GM19328 (cell line): ENCODE measurements around the gene TCERG1L.

Experiments
- ATAC-seq: cut with Tn5 transposase; IDR thresholded peaks from one replicate; pipeline ENCODE4 v1.9.1; 2021; ENCODE audit warnings: mild to moderate bottlenecking, moderate library complexity; ENCODE audit not compliant: unreplicated experiment

TCERG1L gene

DNA sequence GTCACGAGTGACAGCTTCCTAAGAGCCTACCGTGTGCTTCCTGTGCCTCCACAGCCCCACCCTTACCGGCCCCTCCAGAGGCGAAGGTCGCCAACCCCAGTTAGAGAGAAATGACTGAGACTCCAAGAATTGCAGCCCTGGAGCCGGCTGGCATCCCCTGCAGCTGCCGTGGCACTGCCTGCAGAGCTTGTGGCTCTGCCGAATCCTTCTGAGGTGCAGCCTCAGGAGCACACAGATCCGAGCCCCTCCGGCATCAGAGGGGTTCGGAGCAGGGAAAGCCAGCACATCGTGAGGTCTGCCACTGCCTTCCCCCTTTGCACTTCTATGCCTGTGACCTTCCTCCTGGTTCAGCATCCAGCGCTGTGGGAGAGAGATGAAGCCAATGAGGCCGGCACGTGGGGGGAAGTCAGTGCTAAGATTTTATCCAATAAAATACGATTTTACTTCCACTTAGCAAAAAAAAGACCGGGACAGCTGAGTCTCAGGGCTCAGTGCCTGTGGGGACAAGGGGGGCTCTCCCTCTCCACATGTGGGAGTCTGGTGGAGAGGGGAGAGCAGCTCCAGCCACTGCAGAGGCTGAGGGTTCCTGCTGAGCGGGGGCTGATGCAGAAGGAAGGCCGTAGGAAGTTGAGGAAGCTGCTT lies 80.1 kb downstream of the TCERG1L start:
- no peak for ATAC-seq

DNA sequence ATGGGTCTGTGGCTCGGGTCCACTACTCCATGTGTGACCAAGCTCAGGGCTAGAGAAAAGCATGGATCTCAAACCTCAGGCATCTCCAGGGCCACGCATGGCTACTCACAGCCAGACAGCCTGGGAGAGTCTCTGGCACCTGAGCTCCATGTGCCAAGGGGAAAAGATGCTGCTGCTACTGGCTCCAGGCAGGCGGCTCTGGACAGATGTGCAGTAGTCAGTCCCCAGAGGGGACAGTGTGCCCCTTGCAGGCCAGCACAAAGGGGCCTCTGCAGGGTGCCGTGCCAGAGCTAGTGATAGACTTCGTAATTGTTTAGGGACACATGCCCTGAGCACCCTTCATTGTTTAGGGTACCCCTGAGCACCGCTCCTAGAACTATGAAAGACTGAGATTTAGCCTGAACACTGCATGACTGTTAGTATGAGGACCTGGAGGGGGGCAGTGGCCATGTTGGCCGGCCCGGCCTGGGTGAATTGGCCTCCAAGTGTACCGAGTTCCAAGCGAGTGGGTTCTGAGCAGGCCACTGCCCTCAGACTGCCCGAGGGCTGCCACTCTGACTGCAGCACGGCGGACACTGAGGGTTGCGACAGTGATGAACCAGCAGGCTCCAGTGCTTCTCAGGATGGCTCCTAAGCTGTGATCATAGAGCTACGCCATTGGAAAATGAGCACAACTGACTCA lies 80.7 kb downstream of the TCERG1L start:
- ATAC-seq = no peak

DNA sequence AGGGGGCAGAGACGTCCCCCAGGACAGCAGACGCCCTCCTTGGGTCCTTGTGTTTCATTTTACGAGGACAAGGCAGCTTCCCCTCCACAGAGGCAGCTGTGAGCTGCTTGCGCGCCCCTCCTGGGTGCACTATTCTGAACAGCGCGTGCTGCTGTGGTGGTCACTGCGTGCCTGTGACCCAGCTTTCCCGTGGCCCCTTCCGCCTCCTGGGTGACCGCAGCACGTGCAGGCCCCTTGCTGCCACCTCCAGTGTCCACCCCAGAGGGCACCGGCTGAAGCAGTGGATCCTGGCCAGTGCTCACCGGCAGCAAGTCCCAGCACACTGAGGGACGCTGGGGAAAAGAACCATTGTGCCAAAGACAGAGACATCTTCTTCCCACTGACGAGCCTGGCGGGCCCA lies 81.4 kb downstream of the TCERG1L start:
- ATAC-seq = no peak

DNA sequence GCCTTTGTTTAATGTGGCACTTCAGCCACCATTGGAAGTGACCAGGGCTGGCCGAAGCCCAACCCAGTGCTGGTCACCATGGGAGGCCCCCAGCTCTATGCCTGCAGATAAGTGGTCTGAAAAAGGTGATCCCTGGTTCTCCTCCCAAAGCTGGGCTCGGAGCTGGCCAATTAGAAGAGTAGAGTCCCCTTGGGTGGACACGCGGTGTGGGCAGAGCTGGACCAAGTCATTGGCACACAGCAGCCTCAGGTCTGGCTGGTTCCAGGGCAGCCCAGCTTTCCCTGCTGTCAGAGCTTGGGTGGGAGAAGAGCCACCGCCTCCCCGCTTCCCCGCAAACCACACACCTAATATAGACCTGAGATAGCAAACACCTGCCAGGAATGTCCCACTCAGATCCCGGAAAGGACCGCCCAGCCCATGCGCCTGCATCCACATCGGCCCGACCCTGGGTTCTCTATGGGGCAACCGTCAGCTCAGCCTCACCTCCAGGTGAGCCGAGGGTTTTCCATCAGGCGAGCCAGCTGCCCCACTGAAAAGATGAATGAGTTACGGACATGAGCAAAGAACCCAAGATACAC lies 84.3 kb downstream of the TCERG1L start:
- no peak for ATAC-seq

GRCh38 chr10:131226446-131227162 lies 84.9 kb downstream of the TCERG1L start:
- no peak for ATAC-seq

- ATAC-seq = no peak
Measured at GRCh38 chr10:131224106-131224505, 87.4 kb downstream of the TCERG1L start.

- ATAC-seq = no peak
Measured at GRCh38 chr10:131223422-131223821, 88.1 kb downstream of the TCERG1L start.

- no peak for ATAC-seq
Measured at GRCh38 chr10:131222986-131223385, 88.5 kb downstream of the TCERG1L start.

DNA sequence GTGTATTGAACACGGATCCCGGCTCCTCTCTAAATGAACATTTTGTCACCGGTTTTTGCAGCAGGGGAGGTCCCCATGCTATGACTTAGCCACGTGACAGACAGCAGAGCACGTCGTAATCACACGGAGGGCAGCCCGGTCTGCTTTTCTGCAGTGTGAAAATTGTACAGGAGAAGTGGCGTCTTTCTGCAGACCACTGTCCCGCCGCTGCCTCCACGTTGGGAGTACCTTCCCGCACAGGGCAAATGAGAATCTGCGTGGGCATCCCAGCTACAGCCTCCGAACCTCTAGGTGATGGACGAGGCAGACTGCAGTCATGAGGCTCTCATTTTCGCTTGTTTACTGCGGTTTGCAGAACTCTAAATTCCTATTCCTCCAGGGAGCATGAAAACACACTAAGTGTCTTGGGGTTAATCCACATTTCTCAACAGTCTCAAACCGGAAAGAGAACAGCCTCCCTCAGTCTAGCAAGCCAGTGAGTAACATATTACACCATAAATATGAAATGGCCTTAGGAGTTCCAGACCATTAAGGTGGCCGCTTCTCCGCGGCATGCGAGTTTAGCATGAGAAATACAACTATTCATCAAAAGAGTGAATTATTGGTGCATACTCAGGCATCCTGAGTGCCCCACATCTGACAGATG lies 89.8 kb downstream of the TCERG1L start:
- no peak for ATAC-seq

DNA sequence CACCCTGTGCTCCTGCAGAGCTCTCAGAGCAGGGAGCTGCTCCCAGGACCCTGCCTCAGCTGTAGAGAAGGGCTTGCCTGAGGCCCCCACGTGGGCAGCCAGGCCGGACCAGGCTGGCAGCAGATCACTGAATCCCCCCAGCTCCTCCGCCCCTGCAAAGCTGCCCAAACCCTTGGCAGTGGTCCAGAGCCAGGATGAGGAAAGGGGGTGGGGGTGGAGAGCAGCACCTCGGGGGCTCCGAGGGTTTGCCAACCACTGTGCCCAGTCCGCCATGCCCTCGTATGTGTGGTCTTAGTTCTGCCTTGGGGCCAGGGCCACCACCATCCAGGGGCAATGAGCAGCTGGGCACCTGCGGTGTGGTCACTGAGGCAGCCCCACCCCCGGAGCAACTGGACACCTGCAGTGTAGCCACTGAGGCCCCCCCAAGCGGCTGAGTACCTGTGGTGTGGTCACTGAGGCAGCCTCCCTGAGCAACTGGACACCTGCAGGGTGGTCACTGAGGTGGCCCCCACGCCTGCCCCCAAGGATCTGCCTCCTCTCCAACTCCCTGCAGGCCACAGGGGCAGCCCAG lies 90.8 kb downstream of the TCERG1L start:
- no peak for ATAC-seq

- ATAC-seq = no peak
Measured at GRCh38 chr10:131219955-131220489, 91.5 kb downstream of the TCERG1L start.

- no peak for ATAC-seq
Measured at GRCh38 chr10:131219584-131219886, 92.0 kb downstream of the TCERG1L start.

- ATAC-seq = no peak
Measured at GRCh38 chr10:131218811-131219583, 92.5 kb downstream of the TCERG1L start.

GRCh38 chr10:131216681-131217230 lies 94.8 kb downstream of the TCERG1L start:
- ATAC-seq = no peak

DNA sequence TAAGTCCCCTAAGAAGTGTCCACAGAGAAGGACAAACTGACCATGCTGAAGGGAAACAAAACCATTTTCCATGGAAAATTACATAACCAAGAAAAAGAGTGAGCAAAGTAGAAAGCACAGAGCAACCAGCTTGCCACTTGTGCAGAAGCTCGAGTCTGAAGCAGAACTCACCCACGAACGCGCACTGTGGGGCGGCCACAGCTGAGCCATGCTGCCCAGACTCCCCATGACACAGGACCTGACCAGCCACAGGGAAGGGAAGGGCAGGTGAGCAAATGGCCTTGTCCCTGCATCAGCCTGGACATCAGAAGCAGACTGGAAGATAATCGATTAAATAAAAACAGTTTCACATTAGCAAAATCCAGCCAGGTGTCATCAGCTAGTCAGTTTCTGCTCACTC lies 95.7 kb downstream of the TCERG1L start:
- no peak for ATAC-seq

DNA sequence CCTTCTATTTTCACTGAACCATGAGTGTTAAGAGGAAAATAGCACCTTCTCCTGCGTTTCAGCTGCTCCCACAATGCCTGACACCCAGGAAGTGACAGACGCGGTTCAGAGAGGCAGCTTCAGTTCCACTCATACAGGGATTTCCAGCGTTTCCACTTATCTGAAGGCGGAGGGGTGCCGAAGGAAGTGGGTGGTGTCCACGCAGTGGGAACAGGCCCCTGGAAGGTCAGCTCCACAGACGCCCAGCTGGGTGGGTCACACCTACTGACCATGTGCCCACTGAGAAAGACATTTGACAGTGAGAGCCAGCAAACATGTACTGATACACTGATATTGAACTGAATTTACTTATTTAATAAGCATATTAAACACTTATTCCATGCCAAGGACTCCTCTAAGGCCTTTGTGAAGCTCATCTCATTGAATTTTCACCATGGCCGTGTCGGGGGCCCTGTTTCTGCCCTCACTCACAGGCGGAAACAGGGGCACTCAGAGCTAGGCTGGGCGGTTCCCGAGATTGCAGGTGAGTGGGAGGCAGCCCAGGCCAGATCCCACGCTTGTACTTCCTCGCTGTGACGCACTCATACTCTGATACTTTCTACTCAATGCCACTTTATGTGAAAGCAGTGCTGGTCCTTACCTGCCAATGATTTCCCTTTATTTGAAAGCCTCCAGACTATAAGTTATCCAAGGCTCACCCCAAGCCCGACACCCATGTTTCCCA lies 96.8 kb downstream of the TCERG1L start:
- no peak for ATAC-seq

DNA sequence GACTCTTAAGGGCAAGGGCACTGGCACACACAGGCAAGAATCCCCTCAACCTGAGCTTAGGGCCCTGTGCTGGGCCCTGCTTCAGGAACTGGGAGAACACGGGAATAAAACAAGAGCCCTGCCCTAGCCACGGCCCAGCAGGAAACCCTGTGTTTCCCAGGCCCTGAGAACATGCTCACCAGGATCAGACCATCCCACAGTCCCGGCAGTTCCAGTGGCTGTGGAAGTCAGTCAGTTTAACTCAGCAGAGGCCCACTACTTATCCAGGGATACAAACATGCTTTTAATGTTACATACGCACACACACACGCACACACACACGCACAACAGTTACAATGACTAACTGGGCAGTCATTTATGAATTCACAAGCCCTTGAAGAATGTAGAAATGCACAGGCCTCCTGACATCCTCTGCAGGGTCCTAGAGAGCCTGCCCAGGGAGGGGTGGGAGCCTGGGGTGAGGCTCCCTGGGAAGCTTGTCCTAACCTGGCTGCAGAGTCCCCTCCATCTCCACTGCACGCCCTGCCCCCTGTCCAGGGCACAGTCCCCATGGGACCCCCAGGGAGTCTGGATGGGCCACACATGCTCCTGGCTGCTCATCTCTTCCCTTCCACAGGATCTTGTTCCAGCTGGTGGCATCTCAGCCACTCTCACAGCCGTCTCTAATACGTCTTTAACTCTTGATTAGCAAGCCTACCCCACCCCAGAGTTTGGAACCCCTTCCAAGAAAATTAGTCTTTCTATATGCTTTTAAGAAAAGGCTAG lies 97.6 kb downstream of the TCERG1L start:
- ATAC-seq = no peak

DNA sequence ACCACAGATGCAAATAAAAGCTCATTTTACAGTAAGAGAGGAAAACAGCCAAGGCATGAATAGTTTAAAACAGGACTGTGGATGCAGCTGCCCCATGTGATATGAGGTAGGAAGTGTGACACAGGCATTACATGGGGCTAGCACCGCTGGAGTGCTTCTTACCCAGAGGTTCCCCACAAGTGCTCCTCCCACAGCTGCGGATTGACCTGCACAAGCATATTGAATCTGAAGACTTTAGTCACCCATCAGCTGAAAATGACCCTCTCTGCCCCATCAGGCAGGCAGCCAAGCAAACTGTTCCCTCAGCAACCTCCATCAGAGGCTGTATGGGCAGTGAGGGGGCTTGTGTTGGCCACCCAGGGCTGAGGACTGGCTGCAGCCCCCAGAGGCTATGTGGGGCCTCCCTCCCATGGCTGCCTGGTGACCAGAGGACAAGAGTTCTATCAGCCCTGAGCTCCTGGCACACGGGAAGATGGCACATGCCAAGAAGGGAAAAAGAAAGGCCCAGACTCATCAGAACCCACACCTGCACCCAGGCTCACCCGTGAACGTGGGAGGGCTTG lies 98.7 kb downstream of the TCERG1L start:
- no peak for ATAC-seq
